Stimulated activated CD4-positive, alpha-beta T cell treated with anti-CD3 and anti-CD28 coated beads, Interleukin-1b, Interleukin-23, amount 100 ng/mL, for 1 hour (primary cell): Measurements from ENCODE around the gene MAIP1.

ENCODE experiments used
- DNase-seq, 2 donors: peaks; one replicate each; pipeline ENCODE4 v3.0.0-alpha.2; 2020; ENCODE audit warnings: low read depth in 2 of 2

MAIP1 gene

DNA sequence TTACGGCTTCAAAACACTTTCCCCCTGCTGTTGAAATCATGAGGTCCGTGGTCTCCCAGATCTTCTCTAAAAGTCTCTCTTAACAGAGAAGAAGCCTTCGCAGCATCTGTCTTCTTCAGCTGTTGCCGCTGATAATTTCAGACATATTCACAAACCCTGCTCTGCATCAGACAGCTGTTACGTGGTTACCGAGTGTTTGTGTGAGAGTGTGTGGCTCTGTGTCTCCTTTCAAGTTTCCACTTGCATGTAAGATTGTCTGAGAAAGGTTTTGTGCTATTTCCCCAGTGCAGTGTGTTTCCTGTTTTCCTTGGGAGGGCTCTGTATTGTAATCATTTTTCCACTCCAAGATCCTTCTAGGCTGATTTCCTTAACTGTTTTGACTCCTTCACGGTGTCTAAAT, 32.8 kb downstream of the MAIP1 start:
- DNase-seq: no peak

- DNase-seq: no peak
These were observed 34.4 kb downstream of the MAIP1 start for GRCh38 chr2:199989822-199990221.

DNA sequence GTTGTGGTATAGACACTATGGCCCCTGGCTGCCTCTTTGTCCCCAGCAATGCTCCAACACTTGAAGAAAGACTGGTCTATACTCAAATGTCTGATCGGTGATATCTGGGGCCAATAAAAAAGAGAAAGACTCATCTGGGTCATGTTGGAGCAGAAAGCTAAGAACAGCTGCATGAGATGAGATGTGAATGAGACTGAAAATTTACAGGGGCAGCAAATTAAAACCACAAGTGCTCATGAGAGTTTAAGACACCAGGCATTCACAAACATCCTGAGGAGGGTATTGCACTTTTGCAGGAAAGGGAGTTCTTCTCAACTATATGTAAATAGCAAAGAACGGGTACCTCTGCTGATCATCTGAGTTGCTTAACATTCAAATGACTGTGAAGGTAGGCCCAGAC, 36.3 kb downstream of the MAIP1 start:
- no peak for DNase-seq

- no peak for DNase-seq
These were observed 36.9 kb downstream of the MAIP1 start for GRCh38 chr2:199992296-199992695.

- DNase-seq: no peak
These were observed 39.0 kb downstream of the MAIP1 start for GRCh38 chr2:199994371-199994770.

- DNase-seq: no peak
These were observed 39.5 kb downstream of the MAIP1 start for GRCh38 chr2:199994896-199995295.

- DNase-seq: no peak
These were observed 41.9 kb downstream of the MAIP1 start for GRCh38 chr2:199997296-199997695.

- no peak for DNase-seq
These were observed 43.8 kb downstream of the MAIP1 start for GRCh38 chr2:199999166-199999565.

GRCh38 chr2:200000444-200001163, 45.2 kb downstream of the MAIP1 start:
- DNase-seq: no peak

- DNase-seq: no peak
These were observed 48.1 kb downstream of the MAIP1 start for GRCh38 chr2:200003444-200003843.

GRCh38 chr2:200005675-200006074, 50.3 kb downstream of the MAIP1 start:
- no peak for DNase-seq

DNA sequence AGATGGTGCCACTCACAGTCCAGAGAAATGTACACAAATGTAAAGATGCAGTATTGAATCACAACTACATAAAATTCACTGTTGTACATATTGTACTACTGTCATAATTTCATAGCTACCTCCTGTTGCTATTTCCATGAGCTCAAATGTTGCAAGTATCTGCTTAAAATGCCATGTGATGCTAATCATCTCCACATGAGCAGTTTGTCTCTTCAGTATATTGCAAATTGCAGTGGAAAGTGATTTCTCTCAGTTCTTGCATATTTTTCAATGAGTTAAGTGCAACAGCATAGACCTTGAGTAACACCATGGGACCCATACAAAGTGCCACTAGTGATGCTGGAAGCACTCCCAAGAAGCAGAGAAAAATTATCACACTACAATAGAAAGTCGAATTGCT, 51.9 kb downstream of the MAIP1 start:
- DNase-seq: no peak

- no peak for DNase-seq
These were observed 57.0 kb downstream of the MAIP1 start for GRCh38 chr2:200012401-200012800.
